ENCODE data around the gene DEFB114.
"Not testable (repeated sequence)": the region's sequence is repeated elsewhere in the genome, so short reads cannot be mapped to it uniquely, and the experiment has no call there.

The DEFB114 gene

DNA sequence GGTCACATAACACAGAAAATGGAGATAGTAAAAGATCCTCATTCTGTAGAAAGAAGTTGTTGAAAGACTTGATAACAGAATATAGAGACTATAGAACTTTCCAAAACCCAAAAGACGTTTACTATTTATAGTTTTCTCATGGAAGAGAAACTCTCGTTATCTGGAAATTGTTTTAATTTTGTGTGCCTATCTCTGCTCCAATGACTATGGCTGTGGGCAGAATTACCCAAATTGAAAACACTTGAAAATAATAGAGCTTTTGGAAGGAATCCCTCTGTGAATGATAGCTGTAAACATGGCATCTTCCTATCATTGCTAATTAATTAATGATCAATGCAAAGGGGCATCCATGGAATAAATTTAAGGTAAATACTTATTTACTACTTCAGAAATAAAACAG is at the start of gene DEFB114:
Gene DEFB114 (minus strand): TSS at position 101 of the 400 bp plus-strand sequence. CDS start 59 bp downstream, at position 42.
- no peak for DNase-seq

DNA sequence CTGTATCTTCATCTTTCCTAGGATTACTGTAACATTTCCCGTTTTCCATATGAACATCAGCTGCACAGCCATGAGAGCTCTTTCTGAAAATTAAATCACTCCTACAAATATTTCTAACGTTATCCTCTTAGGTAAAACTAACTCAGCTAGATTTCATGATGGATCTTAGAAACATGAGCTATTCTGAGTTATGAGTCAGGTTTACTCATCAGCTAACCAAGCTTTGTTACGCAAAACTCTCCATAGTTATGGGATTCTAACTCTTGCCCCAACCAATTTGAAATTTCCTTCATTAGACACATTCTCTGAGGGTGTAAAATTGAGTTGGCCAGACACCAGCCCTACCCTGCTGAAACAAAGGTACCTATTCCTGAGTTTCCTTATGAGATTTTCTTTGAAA is 43.9 kb upstream of the DEFB114 start:
- DNase-seq: no peak

DNA sequence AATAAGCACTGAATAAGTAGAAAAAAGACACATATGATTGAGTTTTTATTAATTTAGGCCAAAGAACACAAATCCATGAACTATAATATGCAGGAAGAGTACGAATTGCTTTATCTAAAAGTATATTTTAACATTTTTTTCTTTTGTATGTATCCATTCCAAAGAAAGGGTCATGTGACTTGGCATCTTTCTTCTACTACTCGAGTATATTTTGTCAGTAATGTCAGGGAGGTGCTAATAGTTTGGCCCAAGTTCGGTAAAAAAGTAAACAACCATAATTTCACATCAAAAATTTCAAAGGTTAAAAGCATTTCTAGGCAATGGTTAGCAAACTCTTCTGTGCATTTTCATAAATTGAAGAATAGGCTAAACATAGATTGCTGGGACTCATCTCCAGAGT is 39.2 kb upstream of the DEFB114 start:
- DNase-seq: no peak

GRCh38 chr6:49995278-49995677 is 31.3 kb upstream of the DEFB114 start:
- DNase-seq: no peak

DNA sequence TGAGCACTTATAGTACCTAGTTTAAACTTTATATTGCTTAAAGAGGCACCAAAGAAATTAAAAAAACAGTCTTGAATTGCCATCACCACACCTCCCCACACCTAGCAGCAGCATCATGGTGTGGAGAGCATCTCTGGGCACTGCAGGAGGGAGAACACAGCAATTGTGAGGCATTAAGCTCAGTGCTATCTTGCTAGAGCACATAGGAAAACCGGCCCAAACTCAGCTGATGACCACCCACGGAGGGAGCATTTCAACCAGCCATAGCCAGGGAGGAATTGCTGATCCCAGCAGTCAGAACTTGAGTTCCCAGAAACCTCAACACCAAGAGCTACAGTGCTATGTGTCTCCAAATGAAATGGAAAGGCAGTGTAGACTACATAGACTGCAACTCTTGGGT is 24.9 kb upstream of the DEFB114 start:
- no peak for DNase-seq

DNA sequence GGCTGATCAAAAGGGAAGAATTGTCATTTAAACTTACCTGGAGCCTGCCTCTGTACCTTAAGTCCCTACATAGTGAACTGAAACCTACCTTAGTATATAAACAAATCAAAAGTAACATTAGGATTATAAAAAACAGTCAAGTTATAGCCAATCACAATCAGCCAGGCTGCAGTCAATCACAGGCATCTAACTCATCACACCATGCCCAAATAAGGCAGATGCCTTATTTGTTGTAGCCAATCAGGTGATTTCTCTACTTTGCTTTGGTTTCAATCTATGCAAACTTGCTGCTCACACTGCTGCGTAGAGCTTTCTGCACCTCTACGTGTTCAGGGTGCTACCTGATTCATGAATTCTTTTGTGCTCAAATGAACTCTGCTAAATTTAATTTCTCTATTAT is 23.8 kb upstream of the DEFB114 start:
- no peak for DNase-seq

DNA sequence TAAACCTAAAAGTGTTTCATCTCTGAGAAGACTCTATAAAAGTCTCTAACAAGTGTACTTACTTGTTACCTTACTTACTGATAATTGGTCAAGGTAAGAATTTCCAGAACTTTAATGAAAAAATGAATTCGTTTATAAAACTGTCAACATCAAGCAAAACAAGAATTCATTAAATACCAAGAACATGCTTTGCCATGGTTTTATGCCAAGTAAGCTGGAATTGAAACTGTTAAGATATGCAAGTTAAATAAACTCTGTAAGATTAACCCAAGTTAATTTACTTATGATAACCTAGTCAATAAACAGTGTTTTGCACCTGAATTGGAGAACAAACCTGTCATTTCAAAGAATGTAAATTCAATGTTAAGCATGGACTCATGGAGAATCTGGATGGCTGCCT is 22.6 kb upstream of the DEFB114 start:
- no peak for DNase-seq

GRCh38 chr6:49982046-49982445 is 18.1 kb upstream of the DEFB114 start:
- no peak for DNase-seq

GRCh38 chr6:49980898-49981297 is 16.9 kb upstream of the DEFB114 start:
- DNase-seq: no peak

GRCh38 chr6:49979584-49979983 is 15.6 kb upstream of the DEFB114 start:
- no peak for DNase-seq

GRCh38 chr6:49978332-49979226 is 14.6 kb upstream of the DEFB114 start:
- no peak for DNase-seq

- no peak for DNase-seq
Measured at GRCh38 chr6:49969605-49970004, 5.6 kb upstream of the DEFB114 start, which contains the start of gene DEFB113. TSS of gene DEFB113 (minus strand) at chr6:49969625. CDS start at chr6:49969625, 0 bp downstream.

GRCh38 chr6:49966823-49967222 is 2.9 kb upstream of the DEFB114 start:
- no peak for DNase-seq

GRCh38 chr6:49966334-49966733 is 2.4 kb upstream of the DEFB114 start:
- DNase-seq: no peak

GRCh38 chr6:49958180-49958579 is 5.8 kb downstream of the DEFB114 start:
- DNase-seq: no peak

- DNase-seq: no peak
Measured at GRCh38 chr6:49955847-49956246, 8.1 kb downstream of the DEFB114 start.

GRCh38 chr6:49951926-49952325 is 12.0 kb downstream of the DEFB114 start:
- DNase-seq: no peak

DNA sequence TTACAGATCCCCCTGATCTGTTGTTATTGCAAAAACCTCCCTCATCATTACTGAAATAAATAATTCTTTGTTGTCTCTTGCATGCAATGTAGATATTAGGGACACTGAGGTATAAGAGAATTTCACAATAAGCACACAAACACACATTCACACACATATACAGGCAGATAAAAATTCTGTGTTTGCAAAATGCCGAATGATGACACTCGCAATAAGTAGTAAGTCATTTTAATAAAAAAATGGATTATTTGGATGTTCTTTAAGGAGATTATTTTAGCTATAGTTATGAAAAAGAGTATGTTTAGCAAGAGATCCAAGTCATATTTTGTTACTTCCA is 13.6 kb downstream of the DEFB114 start:
- DNase-seq: no peak

GRCh38 chr6:49949062-49949461 is 14.9 kb downstream of the DEFB114 start:
- DNase-seq: no peak

DNA sequence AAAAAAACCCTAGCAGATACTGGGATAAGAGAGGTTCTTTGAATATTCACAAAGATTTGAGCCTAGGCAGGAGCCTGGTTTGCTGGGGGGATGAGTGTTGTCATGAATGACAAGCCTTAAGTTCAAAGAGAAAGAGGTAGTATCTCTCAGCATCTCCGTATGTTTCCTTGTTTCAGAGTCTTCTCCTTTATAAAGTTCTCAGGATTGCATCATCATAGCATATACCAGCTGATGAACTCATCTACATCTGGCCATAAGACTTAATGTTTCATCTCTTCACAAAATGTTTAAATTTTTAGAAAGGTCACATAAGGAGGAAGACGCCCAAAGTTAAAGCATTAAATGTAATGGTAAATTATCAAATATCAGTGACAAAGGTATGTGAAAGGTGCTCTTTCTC is 17.1 kb downstream of the DEFB114 start:
- DNase-seq: no peak

GRCh38 chr6:49944068-49944467 is 19.9 kb downstream of the DEFB114 start:
- not testable (repeated sequence) for DNase-seq

DNA sequence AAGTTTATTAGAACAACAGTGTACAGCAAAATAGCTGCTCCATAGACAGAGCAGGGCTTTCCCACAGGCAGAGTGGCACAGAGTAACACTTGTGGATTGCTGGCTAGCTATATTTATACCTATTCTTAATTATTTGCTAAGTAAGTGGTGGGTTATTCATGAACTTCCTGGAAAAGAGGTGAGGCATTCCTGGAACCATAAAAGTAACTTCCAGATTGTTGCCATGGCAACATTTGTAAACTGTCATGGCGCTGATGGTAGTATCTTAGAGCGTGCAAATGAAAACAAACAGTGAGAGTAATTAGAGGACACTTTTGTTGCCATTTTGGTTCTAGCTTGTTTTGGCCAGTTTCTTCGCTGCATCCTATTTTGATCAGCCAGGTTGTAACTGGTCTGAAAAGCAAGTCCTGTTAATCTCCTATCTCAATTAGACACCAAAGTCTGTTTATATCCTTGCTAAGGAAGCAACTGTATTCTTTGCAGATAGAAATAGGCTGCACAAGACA is 23.9 kb downstream of the DEFB114 start:
- no peak for DNase-seq

DNA sequence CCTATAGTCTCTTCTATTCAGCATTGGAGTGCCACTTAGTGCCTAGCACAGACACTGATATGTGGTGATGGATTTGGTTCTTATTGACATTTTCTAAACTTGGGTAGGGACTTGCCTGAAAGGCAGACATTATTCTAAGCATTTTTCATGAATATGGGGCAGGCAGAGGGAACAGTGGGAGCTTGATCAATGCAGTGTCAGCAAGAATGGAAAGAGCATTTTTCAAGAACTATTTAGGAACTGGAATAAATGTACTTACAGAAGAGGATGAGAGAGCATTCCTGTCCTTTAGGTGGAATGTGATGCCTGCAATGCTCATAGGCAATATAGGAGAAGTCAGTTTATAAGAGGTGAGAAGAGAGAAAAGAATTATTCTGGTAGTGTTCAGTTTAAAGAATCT is 26.2 kb downstream of the DEFB114 start:
- no peak for DNase-seq

GRCh38 chr6:49937017-49937416 is 26.9 kb downstream of the DEFB114 start:
- DNase-seq: no peak

DNA sequence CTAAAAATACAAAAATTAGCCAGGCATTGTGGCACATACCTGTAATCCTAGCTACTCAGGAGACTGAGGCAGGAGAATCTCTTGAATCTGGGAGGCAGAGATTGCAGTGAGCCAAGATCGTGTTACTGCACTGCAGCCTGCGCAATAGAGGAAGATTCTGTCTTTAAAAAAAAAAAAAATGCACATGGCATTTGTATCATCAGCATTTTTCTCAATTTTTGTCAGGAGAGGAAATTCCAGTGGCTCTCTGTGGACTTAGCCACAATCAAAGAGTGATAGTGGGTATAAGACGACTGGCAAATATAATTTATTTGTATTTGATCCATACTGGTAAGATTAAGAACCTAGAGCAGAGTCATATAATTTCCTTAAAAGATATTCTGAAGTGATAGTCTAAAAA is 28.6 kb downstream of the DEFB114 start:
- no peak for DNase-seq
